Inferior parietal cortex (tissue), 1 donor: ENCODE data around the gene UNC80.

Source experiments
- DNase-seq: peaks from one replicate; pipeline ENCODE4 v3.0.0-alpha.2; 2016; ENCODE audit errors: extremely low spot score

UNC80 gene

DNA sequence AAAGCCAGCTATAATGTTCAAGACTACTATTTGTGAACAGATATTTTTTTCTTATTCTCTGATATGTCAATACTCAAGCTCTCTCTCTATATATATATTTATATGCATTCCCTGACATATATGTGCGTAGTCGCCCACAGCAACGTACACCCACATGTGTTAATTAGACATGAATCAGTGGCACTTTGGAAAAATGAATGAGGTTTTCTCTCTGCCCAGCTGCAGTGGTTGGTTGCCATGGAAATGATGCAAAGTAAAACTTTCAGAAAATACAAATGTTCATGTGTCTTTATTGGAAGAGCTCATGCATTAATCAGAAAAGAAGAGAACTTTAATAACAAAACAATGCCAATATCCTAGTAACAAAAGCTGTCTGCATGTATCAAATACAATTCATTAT, 34.7 kb downstream of the UNC80 start:
- DNase-seq: no peak

GRCh38 chr2:209808521-209808920, 36.9 kb downstream of the UNC80 start:
- no peak for DNase-seq

GRCh38 chr2:209809256-209809655, 37.6 kb downstream of the UNC80 start:
- DNase-seq: no peak

GRCh38 chr2:209817844-209818271, 46.2 kb downstream of the UNC80 start:
- DNase-seq: no peak

- no peak for DNase-seq
Observed at GRCh38 chr2:209818939-209819338, 47.3 kb downstream of the UNC80 start.

DNA sequence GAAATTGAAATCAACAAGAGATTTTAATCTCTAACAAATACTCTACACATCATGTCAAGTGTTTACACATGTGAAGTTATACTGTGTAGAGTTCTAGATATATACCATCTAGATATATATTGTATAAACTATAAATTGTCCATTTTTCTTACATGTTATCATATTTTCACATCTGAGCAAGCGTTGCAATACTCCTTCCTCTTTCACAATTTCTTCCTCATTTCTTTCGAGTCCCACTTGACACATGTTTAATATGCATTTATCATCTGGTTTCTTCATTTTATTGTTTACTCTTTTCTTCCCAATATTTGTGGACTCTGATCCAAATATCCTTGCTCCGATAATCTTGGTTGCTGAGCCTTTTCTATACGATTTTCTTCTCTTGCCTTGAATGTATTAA, 50.2 kb downstream of the UNC80 start:
- no peak for DNase-seq

GRCh38 chr2:209823484-209823883, 51.9 kb downstream of the UNC80 start:
- no peak for DNase-seq

DNA sequence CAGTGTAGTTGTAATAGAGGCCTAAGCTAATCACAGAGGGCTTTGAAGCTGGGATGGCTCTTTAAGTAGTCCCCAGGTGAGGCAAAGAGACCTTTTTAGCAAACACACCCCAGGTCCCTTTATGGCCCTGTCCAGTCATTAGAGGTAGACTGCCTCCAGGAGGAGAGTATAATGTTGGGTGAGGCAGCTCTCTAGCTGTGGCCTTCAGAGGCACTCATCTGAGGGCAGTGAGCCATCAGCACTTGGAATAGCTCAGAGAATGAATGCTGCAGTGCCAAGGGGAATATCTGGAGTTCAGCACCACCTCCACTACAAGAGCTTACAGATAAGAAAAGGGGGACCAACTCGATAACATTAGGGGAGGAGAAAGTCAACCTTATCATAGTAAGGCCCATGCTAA, 52.8 kb downstream of the UNC80 start:
- DNase-seq: no peak

DNA sequence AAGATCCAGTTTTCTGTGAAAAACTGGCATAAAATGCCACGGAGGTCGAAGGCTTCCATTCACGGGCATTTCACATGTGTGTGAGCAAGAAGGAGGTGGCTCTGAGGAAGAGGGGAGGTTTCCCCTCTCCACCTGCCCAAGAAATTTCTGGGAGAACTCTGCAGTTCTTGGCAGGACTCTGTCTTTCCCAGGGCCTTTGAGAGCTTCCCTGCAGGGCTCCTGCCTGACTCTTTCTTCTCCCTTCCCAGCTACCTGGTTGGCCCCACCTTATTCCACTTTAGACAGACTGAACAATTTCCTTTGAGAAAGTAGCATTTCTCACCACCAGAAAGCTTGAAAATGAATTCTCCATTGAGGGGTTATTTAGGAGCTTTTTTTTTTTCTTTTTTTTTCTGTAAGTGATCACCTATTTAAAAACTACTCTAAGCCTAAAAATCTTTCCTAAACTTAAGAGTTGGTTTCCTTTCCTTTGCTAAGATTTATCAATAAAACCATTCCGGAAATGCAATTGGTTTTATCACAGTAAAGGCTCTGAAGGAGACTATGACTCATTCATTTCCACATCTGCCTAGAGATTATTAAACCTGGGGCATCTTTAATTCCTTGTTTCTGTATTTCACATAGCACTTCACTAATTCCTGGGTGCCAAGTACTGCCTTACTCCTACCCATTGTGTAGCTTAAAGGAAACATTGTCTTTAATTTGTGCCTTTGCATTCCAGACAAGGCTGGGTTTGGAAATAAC, 59.3 kb downstream of the UNC80 start:
- no peak for DNase-seq

- no peak for DNase-seq
Observed at GRCh38 chr2:209834767-209835166, 63.1 kb downstream of the UNC80 start.

GRCh38 chr2:209840434-209840833, 68.8 kb downstream of the UNC80 start:
- no peak for DNase-seq

GRCh38 chr2:209845666-209846065, 74.0 kb downstream of the UNC80 start:
- no peak for DNase-seq

GRCh38 chr2:209864716-209865295, 93.2 kb downstream of the UNC80 start:
- DNase-seq: no peak

DNA sequence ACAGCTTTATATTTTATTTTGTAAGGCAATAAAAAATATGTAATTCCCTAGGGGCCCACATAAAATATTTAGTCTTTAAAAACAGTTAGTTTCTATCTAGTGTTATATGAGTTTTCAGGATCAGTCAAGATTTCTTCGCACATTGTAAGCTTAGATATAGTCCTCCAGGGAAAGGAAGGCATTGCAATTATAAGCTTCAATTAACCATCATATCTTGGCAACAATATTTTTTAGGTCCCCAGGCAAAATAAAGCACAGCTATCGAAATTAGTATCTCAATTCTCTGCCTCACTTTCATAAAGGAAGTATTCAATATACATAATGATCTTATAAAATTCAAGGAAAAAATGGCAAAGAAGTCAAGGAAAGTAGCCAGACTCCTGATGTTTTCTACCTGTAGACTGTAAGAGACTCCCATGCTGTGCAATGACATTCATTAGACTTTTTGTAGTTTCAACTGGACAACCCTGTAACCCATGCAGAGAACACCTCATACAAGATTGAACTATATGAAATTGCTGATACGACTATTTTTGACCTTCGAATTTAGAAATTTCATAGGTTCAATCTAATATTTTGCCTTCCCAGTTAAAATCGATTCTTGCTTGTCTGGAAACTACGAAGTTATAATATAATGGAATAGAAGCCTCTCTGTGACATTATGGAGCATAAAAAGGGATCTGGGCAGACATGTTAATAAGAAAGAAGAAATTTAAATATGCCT, 96.8 kb downstream of the UNC80 start:
- no peak for DNase-seq

- DNase-seq: no peak
Observed at GRCh38 chr2:209870067-209870466, 98.4 kb downstream of the UNC80 start.

DNA sequence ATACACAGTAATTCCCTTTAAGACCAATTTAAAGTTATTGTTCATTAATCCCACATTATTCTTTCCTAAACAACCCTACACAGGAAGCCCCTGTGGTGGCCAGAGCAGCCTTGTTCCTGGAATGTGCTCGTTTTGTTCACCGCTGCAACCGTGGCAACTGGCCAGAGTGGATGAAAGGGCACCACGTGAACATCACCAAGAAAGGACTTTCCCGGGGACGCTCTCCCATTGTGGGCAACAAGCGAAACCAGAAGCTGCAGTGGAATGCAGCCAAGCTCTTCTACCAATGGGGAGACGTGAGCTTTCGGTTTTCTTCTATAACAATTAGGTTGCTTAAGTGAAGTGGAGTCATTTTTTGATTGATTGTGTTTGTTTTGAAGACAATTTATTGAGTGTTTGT, 101.0 kb downstream of the UNC80 start:
- peak; percentile 50 for DNase-seq

DNA sequence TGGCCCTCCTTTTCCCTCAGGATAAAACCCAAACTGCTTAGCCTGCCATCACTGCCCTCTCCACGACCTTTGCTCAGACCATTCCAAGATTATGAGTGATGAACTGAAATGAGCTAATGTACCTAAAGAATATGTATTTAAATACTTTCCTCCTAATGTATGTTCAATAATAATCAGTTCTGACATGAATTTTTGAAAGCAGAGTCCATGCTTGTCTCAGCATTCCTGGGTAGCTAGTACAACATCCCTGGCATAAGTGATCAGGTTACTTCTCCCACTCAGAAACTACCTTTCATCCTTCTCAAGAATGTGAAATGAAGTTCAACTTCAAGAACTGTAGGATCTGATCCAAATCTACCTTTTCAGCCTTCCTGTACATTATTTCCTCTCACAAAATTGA, 103.6 kb downstream of the UNC80 start:
- DNase-seq: no peak

GRCh38 chr2:209876211-209876610, 104.6 kb downstream of the UNC80 start:
- DNase-seq: no peak

DNA sequence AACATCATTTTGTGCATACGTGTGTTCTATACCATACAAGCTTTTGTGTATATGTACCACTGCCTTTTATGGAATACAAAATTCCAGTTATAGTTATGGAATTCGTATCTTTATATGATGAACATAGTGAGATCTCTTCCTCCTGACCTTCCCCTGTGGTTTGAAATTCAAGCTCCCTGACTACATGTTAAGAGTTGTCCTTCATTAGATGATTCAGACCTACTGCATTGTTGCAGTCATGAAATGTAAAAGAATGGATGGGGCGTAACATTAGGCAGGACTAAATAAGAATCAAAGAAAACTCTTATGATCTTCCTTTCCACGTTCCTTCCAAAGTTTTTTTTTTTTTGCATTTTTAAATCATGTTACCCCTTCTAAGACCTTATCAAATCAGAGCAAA, 107.1 kb downstream of the UNC80 start:
- no peak for DNase-seq

DNA sequence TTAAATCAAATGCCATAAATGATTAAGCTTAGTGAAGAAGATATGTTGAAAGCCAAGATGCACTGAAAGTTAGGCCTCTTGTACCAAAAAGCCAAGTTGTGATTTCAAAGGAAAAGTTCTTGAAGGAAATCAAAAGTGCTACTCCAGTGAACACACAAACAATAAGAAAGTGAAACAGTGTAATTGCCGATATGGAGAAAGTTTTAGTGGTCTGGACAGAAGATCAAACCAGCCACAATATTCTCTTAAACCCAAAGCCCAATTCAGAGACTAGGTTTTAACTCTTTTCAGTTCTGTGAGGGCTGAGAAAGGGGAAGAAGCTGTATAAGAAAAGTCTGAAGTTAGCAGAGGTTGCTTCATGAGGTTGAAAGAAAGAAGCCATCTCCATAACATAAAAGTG, 129.0 kb downstream of the UNC80 start:
- no peak for DNase-seq

DNA sequence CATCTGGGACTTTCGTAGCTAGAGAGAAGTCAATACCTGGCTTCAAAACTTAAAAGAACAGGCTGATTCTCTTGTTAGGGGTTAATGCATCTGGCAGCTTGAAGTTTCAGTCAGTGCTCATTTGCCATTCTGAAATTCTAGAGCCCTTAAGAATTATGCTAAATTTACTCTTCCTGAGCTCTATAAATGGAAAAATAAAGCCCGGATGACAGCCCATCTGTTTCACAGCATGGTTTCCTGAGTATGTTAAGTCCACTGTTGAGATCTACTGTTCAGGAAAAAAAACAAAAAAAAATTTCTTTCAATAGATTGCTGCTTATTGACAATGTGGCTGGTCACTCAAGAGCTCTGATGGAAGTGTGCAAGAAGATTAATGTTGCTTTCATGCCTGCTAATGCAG, 129.5 kb downstream of the UNC80 start:
- no peak for DNase-seq

DNA sequence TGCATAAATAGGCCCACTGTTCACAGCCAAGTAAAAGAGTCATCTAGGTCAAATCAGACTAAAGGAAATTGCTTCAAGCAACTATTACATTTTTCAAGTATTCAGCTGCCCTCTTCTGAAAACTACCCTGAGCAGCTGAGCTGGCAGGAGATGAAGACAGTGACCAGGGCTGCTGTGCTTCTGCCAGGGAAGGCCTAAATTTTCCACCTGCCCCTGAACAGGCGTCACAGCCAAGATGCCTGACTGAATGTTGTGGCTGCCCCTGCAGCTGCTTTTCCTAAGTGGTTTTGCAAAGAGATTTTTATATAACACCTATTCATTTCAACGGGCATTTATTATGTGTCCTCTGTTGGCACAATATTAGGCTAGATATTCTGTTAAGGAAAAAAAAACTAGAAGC, 134.1 kb downstream of the UNC80 start:
- no peak for DNase-seq

GRCh38 chr2:209907746-209908145, 136.1 kb downstream of the UNC80 start:
- no peak for DNase-seq
